Skeletal muscle tissue (tissue), 5 donors: ENCODE results near the gene MPZL2. TPM values are rescaled to one million over a fixed set of nuclear protein-coding genes. Genes with fewer than 3 reads are reported as not detected.
A peak's percentile ranks its signal among the peaks of the same experiment; 100 is the strongest.

Experiments used
- H3K27ac ChIP-seq: one replicate; pipeline ENCODE4 v1.7.0; 2013; ENCODE audit warnings: mild to moderate bottlenecking, low read depth, low read length, inconsistent platforms
- H3K27me3 ChIP-seq, 3 donors: one replicate each; pipeline ENCODE4 v1.7.0; 2013; ENCODE audit warnings: low read length in 3 of 3; ENCODE audit not compliant: control insufficient read depth in 3 of 3, insufficient read depth in 3 of 3
- H3K36me3 ChIP-seq, 3 donors: one replicate each; pipeline ENCODE4 v1.7.0; 2013; ENCODE audit warnings: low read length in 3 of 3; ENCODE audit not compliant: control insufficient read depth in 3 of 3, insufficient read depth in 3 of 3
- H3K4me1 ChIP-seq, 3 donors: one replicate each; pipeline ENCODE4 v1.7.0; 2013; ENCODE audit warnings: low read length in 3 of 3, mild to moderate bottlenecking in 3 of 3; ENCODE audit not compliant: control insufficient read depth in 3 of 3, insufficient read depth in 3 of 3
- H3K4me3 ChIP-seq, 3 donors: one replicate each; pipeline ENCODE4 v1.7.0; 2013; ENCODE audit warnings: low read length in 3 of 3
- H3K9ac ChIP-seq, 3 donors: one replicate each; pipeline ENCODE4 v1.7.0; 2013; ENCODE audit warnings: low read length in 3 of 3, mild to moderate bottlenecking in 3 of 3, moderate library complexity in 2 of 3, low read depth in 1 of 3
- H3K9me3 ChIP-seq, 3 donors: one replicate each; pipeline ENCODE4 v1.7.0; 2013; ENCODE audit warnings: low read length in 3 of 3; ENCODE audit not compliant: control insufficient read depth in 3 of 3
- small RNA-seq: library from RNA; depleted of rRNA; stranded (forward); fragments of <200 nt; gene quantifications from one replicate; pipeline ENCODE3, GENCODE V24; 2014
- total RNA-seq: library from RNA; depleted of rRNA; stranded (reverse); fragments of >200 nt; gene quantifications from one replicate; pipeline ENCODE4 v1.2.3, GENCODE V29; 2014
- donor health status: Osteomylitis.

MPZL2 gene
- total RNA-seq, 1 donor from 2014 or later, result 1.0 TPM

DNA sequence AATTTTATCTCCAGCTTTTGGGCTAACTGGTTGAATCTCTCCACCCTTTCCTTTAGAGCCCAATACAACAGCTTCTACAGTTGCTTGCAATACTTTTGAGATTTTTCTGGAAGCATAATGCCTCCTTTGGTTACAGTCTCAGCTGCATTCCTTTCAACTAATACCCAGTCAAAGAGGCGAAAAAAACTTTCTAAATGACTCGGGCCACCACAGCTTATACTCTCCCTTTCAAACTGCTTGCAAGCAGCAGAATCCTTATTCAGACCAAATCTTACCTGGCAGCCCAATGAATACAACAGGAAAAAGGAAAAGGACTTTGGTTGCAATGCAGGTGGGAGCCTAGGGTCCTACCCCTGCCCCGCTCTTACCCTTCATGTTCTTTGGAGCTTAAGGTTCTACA is 55.1 kb downstream of the MPZL2 start:
- H3K4me1 ChIP-seq, result no peaks in the 10 kb centered on the region
- H3K36me3 ChIP-seq, result no peaks in the 10 kb centered on the region
- H3K4me3 ChIP-seq, result no peak overlapping the region
- H3K9me3 ChIP-seq, result no peaks in the 10 kb centered on the region
- H3K9ac ChIP-seq, result no peak overlapping the region
- no peak overlapping the region for H3K27ac ChIP-seq
- H3K27me3 ChIP-seq, result peaks cover 0 to 7% (median 7%) of the 10 kb centered on the region in 3 donors

DNA sequence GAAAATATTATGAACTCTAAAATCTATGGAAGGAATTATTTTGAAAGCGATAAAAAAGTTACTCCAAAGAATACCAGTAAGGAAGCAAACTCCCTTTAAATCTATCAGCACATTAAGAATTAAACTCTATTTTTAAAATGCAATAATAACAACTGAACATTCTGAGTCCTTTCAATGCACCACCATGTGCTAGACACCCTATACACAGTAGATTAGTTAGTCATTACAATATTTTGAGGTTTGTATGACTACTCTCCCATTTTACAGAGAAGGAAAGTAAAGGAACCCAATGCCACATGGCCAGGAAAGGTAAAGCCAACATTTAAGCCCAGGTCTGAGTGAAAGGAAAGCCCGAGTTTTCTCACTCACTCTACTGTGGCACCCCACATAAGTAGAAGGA is 57.0 kb downstream of the MPZL2 start:
- peak overlapping the region; percentile 19 for H3K27ac ChIP-seq
- no peaks in the 10 kb centered on the region for H3K4me1 ChIP-seq
- H3K27me3 ChIP-seq, result peaks cover 0 to 7% (median 5%) of the 10 kb centered on the region in 3 donors

DNA sequence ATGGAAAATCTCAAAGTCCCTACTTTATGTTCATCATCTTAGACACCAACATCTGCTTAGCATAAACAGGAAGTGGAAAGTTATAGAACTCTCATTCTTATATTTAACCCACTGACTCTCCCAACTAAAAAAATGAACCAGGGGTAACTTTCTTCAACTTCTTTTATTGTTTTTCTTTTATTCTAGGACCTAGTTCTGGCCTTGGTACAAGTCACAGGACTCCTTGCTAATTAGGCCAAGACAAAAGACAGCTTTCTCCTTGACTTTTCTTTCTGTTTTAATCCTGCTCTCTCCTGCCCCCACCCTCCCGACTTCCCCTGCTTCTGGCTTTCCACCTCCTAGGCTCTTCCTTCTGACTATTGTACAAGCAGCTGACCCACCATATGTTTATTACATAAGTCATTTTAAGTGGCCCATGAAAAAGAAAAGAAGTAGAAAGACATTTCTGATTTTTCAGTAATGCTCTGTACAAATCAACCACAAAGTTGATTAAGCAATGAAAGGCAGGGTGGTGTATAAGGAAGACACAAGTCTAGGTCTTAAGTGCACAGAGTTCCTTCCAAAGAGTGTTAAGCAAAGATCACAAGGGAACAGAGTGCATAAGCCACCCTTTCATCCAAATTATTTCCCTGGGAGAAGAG is 57.6 kb downstream of the MPZL2 start:
- peaks cover 0 to 7% (median 5%) of the 10 kb centered on the region in 3 donors for H3K27me3 ChIP-seq
- no peak overlapping the region for H3K4me3 ChIP-seq
- H3K27ac ChIP-seq, result peak overlapping the region; percentile 19
- no peaks in the 10 kb centered on the region for H3K9me3 ChIP-seq
- no peak overlapping the region for H3K9ac ChIP-seq
- H3K36me3 ChIP-seq, result no peaks in the 10 kb centered on the region
- no peaks in the 10 kb centered on the region for H3K4me1 ChIP-seq

More for the DNA sequence above, 57.0 kb downstream of the MPZL2 start:
- Histone ChIP-seq H3K9me3 (no peaks in the 10 kb centered on the region), H3K4me3 (no peak overlapping the region), H3K36me3 (no peaks in the 10 kb centered on the region), H3K9ac (no peak overlapping the region)

DNA sequence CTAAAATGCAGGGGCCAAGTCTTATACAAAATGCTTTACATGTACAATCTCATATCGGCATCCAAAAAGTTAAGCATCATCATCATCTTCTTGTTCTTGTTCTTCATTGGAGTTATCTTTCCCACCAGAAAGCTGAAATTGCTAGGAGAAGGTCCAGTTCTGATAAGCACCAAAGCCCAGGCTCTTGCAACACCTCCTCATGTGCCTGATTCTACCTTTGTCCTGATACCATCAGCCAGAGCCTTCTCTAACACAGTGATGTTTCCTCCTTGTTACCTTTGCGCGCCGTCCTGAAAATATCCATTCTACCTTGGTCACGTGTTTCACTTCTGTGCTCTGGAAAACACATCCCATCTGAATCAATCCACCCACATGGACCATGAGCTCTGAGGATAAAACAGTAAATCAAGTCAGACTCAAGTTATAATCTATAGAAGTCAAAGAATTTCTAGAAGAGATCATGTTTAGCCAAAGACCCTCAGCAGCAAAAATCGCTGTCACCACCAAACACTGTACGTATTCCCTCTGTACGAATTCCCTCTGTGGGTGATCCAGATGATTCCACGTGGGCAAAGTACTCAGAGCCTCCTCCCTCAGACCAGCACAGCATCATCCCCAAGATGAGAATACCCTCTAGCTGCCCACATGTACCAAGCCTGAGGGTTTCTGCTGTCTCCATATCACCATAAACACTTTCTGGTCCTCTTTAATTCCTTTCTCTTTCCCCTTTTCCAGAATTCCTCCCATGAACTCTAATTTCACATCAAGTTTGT is 58.3 kb downstream of the MPZL2 start:
- Histone ChIP-seq H3K27me3 (peaks cover 0 to 7% (median 5%) of the 10 kb centered on the region in 3 donors), H3K9ac (no peak overlapping the region), H3K4me1 (no peaks in the 10 kb centered on the region), H3K36me3 (no peaks in the 10 kb centered on the region), H3K27ac (peak overlapping the region; percentile 19), H3K9me3 (no peaks in the 10 kb centered on the region), H3K4me3 (no peak overlapping the region)

Small RNA genes within 50 kb of the gene (small RNA-seq; reads per million reads assigned to genes)
- gene HSPE1P18, result not detected

Other genes with a start within 250 kb of the MPZL2 start
- gene TMPRSS4, start 187.2 kb downstream of the MPZL2 start, total RNA-seq, result not detected
- gene SMIM35, start 177.3 kb downstream of the MPZL2 start, total RNA-seq, result not detected
- gene SCN4B, start 111.5 kb downstream of the MPZL2 start, total RNA-seq, result 2.1 TPM
- 2.1 TPM for gene SCN2B, start 87.7 kb downstream of the MPZL2 start, total RNA-seq
- 6.8 TPM for gene JAML, start 39.3 kb downstream of the MPZL2 start, total RNA-seq
- gene MPZL3, start 11.9 kb downstream of the MPZL2 start, total RNA-seq, result 1.0 TPM
- gene CD3E, start 40.4 kb upstream of the MPZL2 start, total RNA-seq, result not detected
- not detected for gene CD3D, start 78.4 kb upstream of the MPZL2 start, total RNA-seq
- under 0.01 TPM for gene CD3G, start 80.0 kb upstream of the MPZL2 start, total RNA-seq
- gene UBE4A, start 95.3 kb upstream of the MPZL2 start, total RNA-seq, result 21.4 TPM
- gene ATP5MG, start 137.3 kb upstream of the MPZL2 start, total RNA-seq, result 79.9 TPM
- gene KMT2A, start 172.2 kb upstream of the MPZL2 start, total RNA-seq, result 20.4 TPM